Measurements from ENCODE around the gene PSMC2. TPM values are rescaled to one million over a fixed set of nuclear protein-coding genes. Genes with fewer than 3 reads are reported as not detected.

Gene PSMC2
- 10 to 100 TPM; 27.0 to 40.5 TPM for total RNA-seq

DNA sequence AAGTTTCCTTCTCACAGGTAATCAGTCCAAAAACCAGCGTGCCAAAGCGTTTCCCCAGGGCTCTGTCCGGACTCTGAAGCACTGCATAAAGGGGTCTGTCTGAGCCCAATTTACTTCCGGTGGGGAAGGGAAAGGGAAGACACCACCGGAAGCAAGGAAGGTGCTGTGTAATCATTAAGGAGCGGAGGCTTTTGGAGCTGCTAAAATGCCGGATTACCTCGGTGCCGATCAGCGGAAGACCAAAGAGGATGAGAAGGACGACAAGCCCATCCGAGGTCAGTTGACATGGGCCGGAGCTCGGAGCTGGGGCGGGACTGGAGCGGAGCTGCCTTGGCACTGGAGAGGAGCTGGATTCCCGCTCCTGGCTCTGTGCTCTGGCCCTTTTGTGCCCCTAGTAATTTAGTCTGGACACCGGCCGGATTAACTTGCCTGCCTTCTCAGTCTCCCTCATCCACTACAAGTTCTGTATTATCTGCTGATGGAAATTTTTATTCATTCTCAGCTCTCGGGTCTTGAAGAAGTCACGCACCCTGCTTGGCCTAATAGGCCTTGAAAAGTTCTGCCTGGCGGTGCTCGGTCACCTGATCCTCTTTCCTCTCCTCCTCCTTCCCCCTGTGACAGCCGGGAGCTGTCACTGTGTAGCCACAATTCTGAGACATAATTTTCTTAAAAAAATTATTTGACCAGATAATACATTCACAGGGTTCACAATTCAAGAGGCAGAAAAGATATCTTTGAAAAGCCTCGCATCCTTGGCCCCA, at the start of gene PSMC2:
Gene PSMC2 (plus strand): TSS at position 137 of the 761 bp plus-strand sequence. CDS start 69 bp downstream, at position 206.
- peak; percentile 76 to 89 (median 84) for DNase-seq
- peak in 2 of 3 donors; percentile 54 to 61 for TF ChIP-seq POLR2A (IDR thresholded peaks at IDR 0.05)
- TF ChIP-seq, protein P1, sequence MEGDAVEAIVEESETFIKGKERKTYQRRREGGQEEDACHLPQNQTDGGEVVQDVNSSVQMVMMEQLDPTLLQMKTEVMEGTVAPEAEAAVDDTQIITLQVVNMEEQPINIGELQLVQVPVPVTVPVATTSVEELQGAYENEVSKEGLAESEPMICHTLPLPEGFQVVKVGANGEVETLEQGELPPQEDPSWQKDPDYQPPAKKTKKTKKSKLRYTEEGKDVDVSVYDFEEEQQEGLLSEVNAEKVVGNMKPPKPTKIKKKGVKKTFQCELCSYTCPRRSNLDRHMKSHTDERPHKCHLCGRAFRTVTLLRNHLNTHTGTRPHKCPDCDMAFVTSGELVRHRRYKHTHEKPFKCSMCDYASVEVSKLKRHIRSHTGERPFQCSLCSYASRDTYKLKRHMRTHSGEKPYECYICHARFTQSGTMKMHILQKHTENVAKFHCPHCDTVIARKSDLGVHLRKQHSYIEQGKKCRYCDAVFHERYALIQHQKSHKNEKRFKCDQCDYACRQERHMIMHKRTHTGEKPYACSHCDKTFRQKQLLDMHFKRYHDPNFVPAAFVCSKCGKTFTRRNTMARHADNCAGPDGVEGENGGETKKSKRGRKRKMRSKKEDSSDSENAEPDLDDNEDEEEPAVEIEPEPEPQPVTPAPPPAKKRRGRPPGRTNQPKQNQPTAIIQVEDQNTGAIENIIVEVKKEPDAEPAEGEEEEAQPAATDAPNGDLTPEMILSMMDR (IDR thresholded peaks at IDR 0.05): no peak
- 0 to 1% methylated on average over 24 to 25 of the region's 25 CpGs for WGBS, 2 donors
- Histone ChIP-seq H3K4me3 (peak within 1 kb of the TSS; percentile 68 to 84), H3K27me3 (no peaks in the 10 kb centered on the region), H3K36me3 (replicated peaks in 1 of 2; ENCODE audit: insufficient read depth in 1 of 2, low read depth in 2 of 2) (no peaks in the 10 kb centered on the region), H3K4me1 (peaks cover 47% of the 10 kb centered on the region), H3K27ac (peak within 1 kb of the TSS; percentile 66 to 85 (median 79)), H3K9me3 (no peaks in the 10 kb centered on the region)
- intact Hi-C loops (cut with DNase I): no loop called here
- peak; percentile 79 for ATAC-seq

DNA sequence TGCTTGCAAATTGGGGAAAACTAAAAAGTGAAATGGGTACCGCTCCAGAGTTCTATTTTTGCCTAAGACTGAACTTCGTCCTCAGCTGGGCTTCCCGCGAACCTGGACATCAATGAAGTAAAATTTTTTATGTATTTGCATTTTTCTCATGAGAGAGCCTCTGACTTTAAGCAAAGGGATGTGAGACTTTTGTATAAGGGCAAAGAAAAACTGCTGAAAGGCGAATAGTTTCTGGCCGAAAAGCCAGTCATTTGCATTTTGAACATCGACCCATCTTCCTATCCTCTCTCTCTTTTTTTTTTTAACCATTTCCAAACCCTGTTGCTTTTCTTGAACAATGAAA, 49.6 kb upstream of the PSMC2 start:
- no peak for TF ChIP-seq POLR2A (IDR thresholded peaks at IDR 0.05)
- TF ChIP-seq, protein P1 (IDR thresholded peaks at IDR 0.05): no peak
- H3K27me3 ChIP-seq: no peaks in the 10 kb centered on the region
- DNase-seq (no peak), ATAC-seq (no peak)
- peaks cover 0 to 6% of the 10 kb centered on the region in 2 donors for H3K36me3 ChIP-seq (replicated peaks in 1 of 2; ENCODE audit: insufficient read depth in 1 of 2, low read depth in 2 of 2)
- WGBS, 2 donors: 1 to 2% methylated on average over 7 of the region's 7 CpGs
- peak overlapping the region; percentile 59 to 87 (median 74) for H3K27ac ChIP-seq
- intact Hi-C loops (cut with DNase I): no loop called here
- H3K4me3 ChIP-seq: peak overlapping the region; percentile 87 to 93
- H3K4me1 ChIP-seq: peaks cover 16% of the 10 kb centered on the region
- H3K9me3 ChIP-seq: no peaks in the 10 kb centered on the region

DNA sequence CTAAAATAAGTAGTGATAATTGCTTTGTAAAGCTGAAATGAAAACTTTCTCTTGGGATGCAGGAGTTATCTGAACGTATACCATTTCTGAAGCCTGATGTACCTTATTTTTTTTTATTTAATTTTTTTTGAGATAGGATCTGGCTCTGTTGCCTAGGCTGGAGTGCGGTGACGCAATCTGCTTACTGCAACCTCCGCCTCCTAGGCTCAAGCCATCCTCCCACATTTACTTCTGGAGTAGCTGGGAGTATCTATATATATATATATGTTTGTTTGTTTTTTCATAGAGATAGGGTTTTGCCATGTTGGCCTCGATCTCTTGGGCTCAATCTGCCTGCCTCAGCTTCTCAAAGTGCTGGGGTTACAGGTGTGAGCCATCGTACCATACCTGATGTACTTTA, 47.8 kb upstream of the PSMC2 start:
- WGBS, 2 donors: 79% methylated on average over 6 of the region's 6 CpGs
- H3K27ac ChIP-seq: no peak overlapping the region
- intact Hi-C loops (cut with DNase I): no loop called here
- peaks cover 0 to 11% of the 10 kb centered on the region in 2 donors for H3K36me3 ChIP-seq (replicated peaks in 1 of 2; ENCODE audit: insufficient read depth in 1 of 2, low read depth in 2 of 2)
- H3K4me1 ChIP-seq: peaks cover 16% of the 10 kb centered on the region
- H3K27me3 ChIP-seq: no peaks in the 10 kb centered on the region
- H3K9me3 ChIP-seq: no peaks in the 10 kb centered on the region
- TF ChIP-seq, protein P1 (IDR thresholded peaks at IDR 0.05): no peak
- TF ChIP-seq POLR2A (IDR thresholded peaks at IDR 0.05): no peak
- no peak for DNase-seq
- H3K4me3 ChIP-seq: no peak overlapping the region
- ATAC-seq: no peak

DNA sequence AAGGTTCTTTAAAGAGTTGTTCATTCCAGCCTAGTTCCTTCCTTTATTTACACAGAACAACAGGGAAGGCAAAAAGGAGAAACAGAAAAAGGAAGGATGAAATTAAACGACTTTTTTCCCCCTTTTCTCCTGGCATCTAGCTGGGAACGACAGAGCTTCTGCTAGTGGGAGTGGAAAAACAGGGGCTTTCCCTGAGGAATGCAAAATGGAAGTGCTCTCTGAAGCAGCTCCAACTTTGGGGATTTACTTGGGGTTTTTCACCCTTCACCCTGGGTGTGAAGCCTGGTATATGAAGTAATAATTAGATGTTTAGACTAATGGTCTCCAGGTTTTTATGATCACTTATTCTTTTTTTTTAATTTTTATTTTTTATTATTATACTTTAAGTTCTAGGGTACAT, 46.0 kb upstream of the PSMC2 start:
- H3K27ac ChIP-seq: no peak overlapping the region
- ATAC-seq (no peak), DNase-seq (no peak)
- intact Hi-C loops (cut with DNase I): no loop called here
- no peaks in the 10 kb centered on the region for H3K9me3 ChIP-seq
- H3K27me3 ChIP-seq: no peaks in the 10 kb centered on the region
- 40 to 54% methylated on average over 2 of the region's 2 CpGs for WGBS, 2 donors
- peaks cover 0 to 15% of the 10 kb centered on the region in 2 donors for H3K36me3 ChIP-seq (replicated peaks in 1 of 2; ENCODE audit: insufficient read depth in 1 of 2, low read depth in 2 of 2)
- TF ChIP-seq, protein P1 (IDR thresholded peaks at IDR 0.05): no peak
- TF ChIP-seq POLR2A (IDR thresholded peaks at IDR 0.05): no peak
- peaks cover 16% of the 10 kb centered on the region for H3K4me1 ChIP-seq
- H3K4me3 ChIP-seq: no peak overlapping the region
